Muscle of leg (tissue), 11 donors: ENCODE data around the gene UNC5A. TPM values are rescaled to one million over a fixed set of nuclear protein-coding genes. Genes with fewer than 3 reads are reported as not detected.

Source experiments
- DNase-seq: peaks from one replicate; pipeline ENCODE4 v3.0.0; 2013
- H3K27ac ChIP-seq: one replicate; pipeline ENCODE4 v1.5.1; 2013; ENCODE audit warnings: mild to moderate bottlenecking, low read length, control low read depth
- H3K27me3 ChIP-seq: one replicate; pipeline ENCODE4 v1.6.1; 2013; ENCODE audit warnings: low read length; ENCODE audit not compliant: control insufficient read depth, insufficient read depth
- H3K36me3 ChIP-seq: one replicate; pipeline ENCODE4 v1.6.1; 2013; ENCODE audit warnings: low read length; ENCODE audit not compliant: control insufficient read depth, insufficient read depth
- H3K4me1 ChIP-seq: one replicate; pipeline ENCODE4 v1.6.1; 2013; ENCODE audit warnings: low read length; ENCODE audit not compliant: control insufficient read depth, insufficient read depth
- H3K4me3 ChIP-seq: one replicate; pipeline ENCODE4 v1.5.1; 2013; ENCODE audit warnings: low read length, control low read depth
- H3K9me3 ChIP-seq: replicated peaks from 2 replicates; pipeline ENCODE4 v1.6.1; 2013; ENCODE audit warnings: low read depth, low read length; ENCODE audit not compliant: control insufficient read depth
- WGBS: methylation state at CpG from one replicate; pipeline ENCODE4 v1.1.5; 2013; ENCODE audit warnings: missing lambda C conversion rate; ENCODE audit not compliant: insufficient coverage; 5-methylcytosine and 5-hydroxymethylcytosine counted together
- polyA plus RNA-seq, 8 donors: library from polyadenylated mRNA; unstranded; fragments of 120-200 nt; gene quantifications; one replicate each; pipeline versions ENCODE4 v1.2.1 to v1.2.3, GENCODE V29; 2013; ENCODE audit warnings: inconsistent platforms in 1 of 8, low replicate concordance in 1 of 8; ENCODE audit not compliant: insufficient read length in 8 of 8, insufficient read depth in 1 of 8
- total RNA-seq: library from RNA; stranded (reverse); fragments of 120-200 nt; gene quantifications from one replicate; pipeline ENCODE4 v1.2.4, GENCODE V29; 2013

Gene UNC5A
- total and polyA plus RNA-seq, 9 donors: 0.62 to 2.1 (median 1.5) TPM

DNA sequence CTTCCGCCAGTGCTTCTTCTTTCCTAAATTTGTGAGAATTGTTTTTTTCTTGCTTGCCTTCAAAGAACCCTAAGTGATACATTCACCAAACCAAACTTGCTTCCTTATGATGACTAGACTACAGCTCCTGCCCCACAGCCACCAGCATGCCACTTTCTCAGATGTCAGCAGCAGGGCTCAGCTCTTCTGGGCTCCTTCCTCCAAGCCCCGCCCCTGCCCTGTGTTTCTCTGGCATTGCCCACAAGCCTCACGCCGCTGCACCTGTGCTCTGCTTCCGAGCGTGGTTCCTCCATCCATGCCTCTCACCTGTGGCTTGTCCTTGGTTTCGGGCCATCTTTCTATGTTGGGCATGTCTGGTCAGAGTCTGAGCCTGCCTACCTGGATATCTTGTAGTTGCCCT, 10.6 kb downstream of the UNC5A start:
- Histone ChIP-seq H3K27me3 (peaks cover 66% of the 10 kb centered on the region), H3K9me3 (no peaks in the 10 kb centered on the region), H3K4me1 (peaks cover 13% of the 10 kb centered on the region), H3K36me3 (no peaks in the 10 kb centered on the region), H3K4me3 (no peak overlapping the region), H3K27ac (no peak overlapping the region)
- DNase-seq: no peak
- WGBS: 81% methylated on average over 6 of the region's 7 CpGs

GRCh38 chr5:176821441-176821840, 11.1 kb downstream of the UNC5A start:
- no peak for DNase-seq
- no peaks in the 10 kb centered on the region for H3K36me3 ChIP-seq
- H3K4me3 ChIP-seq: no peak overlapping the region
- peaks cover 61% of the 10 kb centered on the region for H3K27me3 ChIP-seq
- WGBS: 83% methylated on average over 4 of the region's 6 CpGs
- H3K4me1 ChIP-seq: peaks cover 8% of the 10 kb centered on the region
- H3K9me3 ChIP-seq: no peaks in the 10 kb centered on the region
- no peak overlapping the region for H3K27ac ChIP-seq

DNA sequence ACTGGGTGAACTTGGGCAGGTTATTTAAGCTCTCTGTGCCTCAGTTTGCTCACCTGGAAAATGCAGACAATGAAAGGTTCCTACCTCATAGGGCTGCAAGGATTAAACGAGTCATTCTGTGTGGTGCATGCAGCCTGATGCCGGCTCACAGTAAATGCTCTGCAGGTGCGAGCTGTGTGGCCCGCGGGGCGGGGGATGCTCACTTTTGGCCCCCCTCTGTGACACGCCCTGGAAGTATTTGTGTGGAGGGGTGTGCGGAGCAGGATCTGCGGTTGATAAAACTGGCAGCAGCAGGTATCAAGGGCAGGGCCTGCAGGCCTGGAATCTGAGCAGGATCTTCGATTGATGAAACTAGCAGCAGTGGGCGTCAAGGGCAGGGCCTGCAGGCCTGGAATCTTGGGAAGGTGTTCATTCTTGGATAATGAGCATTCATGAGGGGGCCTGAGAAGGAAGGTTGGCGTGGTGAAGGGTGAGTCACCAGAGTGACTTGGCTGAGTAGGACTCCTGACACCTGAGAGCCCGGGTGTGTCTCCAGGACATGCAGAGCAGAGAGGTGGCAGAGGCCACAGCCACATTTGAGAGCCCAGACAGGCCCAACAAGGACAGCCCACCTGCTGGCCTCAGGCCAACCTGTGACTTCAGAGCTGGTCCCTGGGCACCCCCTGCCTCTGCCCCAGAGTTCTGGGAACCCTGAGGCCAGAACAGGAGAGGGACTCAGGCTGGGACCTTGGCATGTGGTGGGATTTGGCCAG, 11.9 kb downstream of the UNC5A start:
- no peaks in the 10 kb centered on the region for H3K9me3 ChIP-seq
- 78% methylated on average over 13 of the region's 13 CpGs for WGBS
- no peak overlapping the region for H3K27ac ChIP-seq
- H3K4me1 ChIP-seq: peaks cover 1% of the 10 kb centered on the region
- no peak overlapping the region for H3K4me3 ChIP-seq
- no peaks in the 10 kb centered on the region for H3K36me3 ChIP-seq
- H3K27me3 ChIP-seq: peaks cover 54% of the 10 kb centered on the region
- no peak for DNase-seq

- H3K27ac ChIP-seq: no peak overlapping the region
- DNase-seq: no peak
- H3K27me3 ChIP-seq: peaks cover 49% of the 10 kb centered on the region
- H3K4me3 ChIP-seq: no peak overlapping the region
- no peaks in the 10 kb centered on the region for H3K9me3 ChIP-seq
- no peaks in the 10 kb centered on the region for H3K4me1 ChIP-seq
- WGBS: 69% methylated on average over 21 of the region's 21 CpGs
- H3K36me3 ChIP-seq: no peaks in the 10 kb centered on the region
Observed at GRCh38 chr5:176822793-176823481, 12.6 kb downstream of the UNC5A start.

- 59% methylated on average over 20 of the region's 20 CpGs for WGBS
- Histone ChIP-seq H3K27ac (no peak overlapping the region), H3K36me3 (no peaks in the 10 kb centered on the region), H3K4me3 (no peak overlapping the region), H3K9me3 (no peaks in the 10 kb centered on the region), H3K27me3 (peaks cover 39% of the 10 kb centered on the region), H3K4me1 (no peaks in the 10 kb centered on the region)
- no peak for DNase-seq
Observed at GRCh38 chr5:176823869-176824412, 13.6 kb downstream of the UNC5A start.

DNA sequence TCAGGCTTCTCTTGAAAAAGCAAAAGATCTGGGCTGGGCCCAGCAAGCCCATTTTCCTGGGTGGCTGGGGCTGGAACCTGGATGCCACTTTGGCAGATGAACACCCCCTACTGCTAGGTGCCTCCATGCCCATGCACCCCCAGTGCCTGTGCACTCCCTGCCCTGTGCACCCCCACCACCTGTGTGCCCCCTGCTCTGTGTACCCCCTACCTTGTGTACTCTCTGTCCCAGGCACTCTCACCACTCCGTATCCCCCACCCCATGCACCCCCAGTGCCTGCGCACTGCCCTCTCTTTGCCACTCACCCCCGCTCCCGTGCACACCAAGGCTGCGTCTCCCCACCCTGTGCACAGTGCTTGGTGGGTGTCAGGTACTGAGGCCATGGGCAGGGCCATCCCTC, 14.2 kb downstream of the UNC5A start:
- Histone ChIP-seq H3K9me3 (no peaks in the 10 kb centered on the region), H3K27me3 (peaks cover 32% of the 10 kb centered on the region), H3K27ac (no peak overlapping the region), H3K4me3 (no peak overlapping the region), H3K36me3 (no peaks in the 10 kb centered on the region), H3K4me1 (no peaks in the 10 kb centered on the region)
- no CpG with 5 or more reads among the region's 5 CpGs for WGBS
- no peak for DNase-seq

DNA sequence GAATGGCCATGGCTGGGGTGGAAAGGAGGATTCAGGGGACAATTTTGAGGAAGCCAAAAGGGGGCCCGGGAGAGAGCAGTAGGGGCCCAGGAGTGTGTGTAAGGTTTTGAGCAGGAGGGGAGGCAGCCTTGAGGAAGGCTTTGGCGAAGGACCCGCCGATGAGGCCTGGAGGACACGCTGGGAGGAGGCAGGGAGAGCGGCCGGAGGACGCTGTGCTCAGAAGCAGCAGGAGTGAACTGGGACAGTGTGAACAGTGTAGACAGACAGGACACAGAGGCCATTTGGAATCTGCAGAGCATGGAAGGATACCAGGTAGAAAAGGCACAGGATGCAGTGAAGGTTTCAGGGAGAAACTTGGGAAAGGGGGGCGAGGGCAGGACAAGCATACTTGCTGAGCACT, 14.9 kb downstream of the UNC5A start:
- H3K27me3 ChIP-seq: peaks cover 29% of the 10 kb centered on the region
- H3K4me1 ChIP-seq: no peaks in the 10 kb centered on the region
- no peaks in the 10 kb centered on the region for H3K36me3 ChIP-seq
- 81% methylated on average over 9 of the region's 9 CpGs for WGBS
- DNase-seq: no peak
- no peaks in the 10 kb centered on the region for H3K9me3 ChIP-seq
- H3K4me3 ChIP-seq: no peak overlapping the region
- no peak overlapping the region for H3K27ac ChIP-seq

DNA sequence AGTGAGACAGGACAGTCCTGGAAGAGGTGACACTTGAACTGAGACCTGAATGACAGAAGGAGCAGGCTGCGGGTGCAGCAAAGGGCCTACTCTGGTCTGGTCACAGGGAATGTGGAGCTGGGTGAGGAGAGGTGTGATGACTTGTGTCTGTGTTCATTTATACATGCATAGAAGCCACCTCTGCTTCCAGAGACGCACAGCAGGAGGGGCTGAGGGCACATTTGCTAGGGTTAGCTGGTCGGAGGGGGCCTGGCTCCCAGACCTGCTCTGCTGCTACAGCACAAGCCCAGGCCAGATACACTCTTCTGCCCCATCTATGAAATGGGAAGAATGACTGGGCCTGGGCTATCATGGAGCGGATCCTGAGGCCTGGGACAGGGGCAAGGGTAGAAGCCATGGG, 15.6 kb downstream of the UNC5A start:
- no peak for DNase-seq
- 100% methylated on average over 2 of the region's 4 CpGs for WGBS
- no peaks in the 10 kb centered on the region for H3K36me3 ChIP-seq
- H3K9me3 ChIP-seq: no peaks in the 10 kb centered on the region
- H3K4me1 ChIP-seq: no peaks in the 10 kb centered on the region
- no peak overlapping the region for H3K4me3 ChIP-seq
- H3K27me3 ChIP-seq: peaks cover 22% of the 10 kb centered on the region
- no peak overlapping the region for H3K27ac ChIP-seq

DNA sequence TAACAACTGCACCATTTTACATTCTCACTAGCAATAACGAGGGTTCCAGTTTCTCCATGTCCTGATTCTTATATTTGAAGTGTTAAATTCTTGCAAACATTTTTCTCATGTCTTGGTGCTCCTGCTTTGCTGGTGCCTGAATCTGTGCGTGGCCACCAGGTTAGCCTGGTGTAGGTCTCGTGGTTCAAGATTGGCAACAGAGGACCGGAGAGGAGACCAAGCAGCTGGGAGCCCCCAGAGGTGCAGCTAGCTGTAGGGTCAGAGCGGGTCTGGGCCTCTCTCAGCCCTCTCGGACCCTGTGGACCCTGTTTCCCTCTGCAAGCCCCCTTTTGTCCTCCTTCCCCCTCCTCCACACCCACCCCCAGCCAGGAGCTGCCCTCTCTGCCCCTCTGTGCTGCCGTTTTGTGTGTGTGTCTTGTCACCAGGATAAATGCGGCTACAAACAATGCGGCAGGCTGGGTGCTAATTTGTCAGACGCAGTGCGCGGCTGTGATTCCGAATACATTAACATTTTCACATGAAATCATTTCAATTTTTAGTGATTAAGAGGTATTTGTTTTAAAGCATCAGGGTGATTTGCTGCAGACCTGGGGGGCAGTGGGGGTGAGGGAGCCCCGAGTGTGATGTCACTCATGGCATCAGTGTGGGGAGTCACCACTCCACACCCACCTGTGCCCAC, 17.5 kb downstream of the UNC5A start:
- Histone ChIP-seq H3K4me3 (no peak overlapping the region), H3K27me3 (peaks cover 13% of the 10 kb centered on the region), H3K27ac (no peak overlapping the region), H3K36me3 (no peaks in the 10 kb centered on the region), H3K4me1 (no peaks in the 10 kb centered on the region), H3K9me3 (no peaks in the 10 kb centered on the region)
- whole genome bisulfite sequencing: 92% methylated on average over 5 of the region's 14 CpGs
- no peak for DNase-seq

DNA sequence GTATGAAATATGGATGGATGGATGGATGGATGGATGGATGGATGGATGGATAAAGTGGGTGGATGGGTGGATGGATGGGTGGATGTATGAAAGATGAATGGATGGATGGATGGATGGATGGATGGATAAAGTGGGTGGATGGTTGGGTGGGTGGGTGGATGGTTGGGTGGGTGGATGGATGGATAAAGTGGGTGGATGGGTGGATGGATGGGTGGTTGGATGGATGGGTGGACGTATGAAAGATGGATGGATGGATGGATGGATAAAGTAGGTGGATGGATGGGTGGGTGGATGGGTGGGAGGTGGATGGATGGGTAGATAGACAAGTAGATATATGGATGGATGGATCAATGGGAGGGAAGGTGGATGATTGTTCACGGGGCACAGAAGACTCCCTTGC, 19.0 kb downstream of the UNC5A start:
- WGBS: 50% methylated on average over 1 of the region's 2 CpGs
- no peak for DNase-seq
- Histone ChIP-seq H3K4me1 (no peaks in the 10 kb centered on the region), H3K36me3 (no peaks in the 10 kb centered on the region), H3K27me3 (peaks cover 3% of the 10 kb centered on the region), H3K4me3 (no peak overlapping the region), H3K27ac (no peak overlapping the region), H3K9me3 (no peaks in the 10 kb centered on the region)
